Upper lobe of left lung (tissue), 4 donors: ENCODE measurements around the gene ATP5PF.

Experiments used
- CTCF ChIP-seq, 6 experiments: fragments of 450-650 bp in 4 of 6; fragments of 200-600 bp in 2 of 6; sonication (generic) in 2 of 6; IDR thresholded peaks; one replicate each; pipeline ENCODE4 v1.5.1; 2016 to 2019; ENCODE audit warnings: antibody characterized with exemption in 6 of 6
- EP300 ChIP-seq, 4 donors: sonication (generic); formaldehyde crosslinking; IDR thresholded peaks; one replicate each; pipeline ENCODE4 v1.5.1; 2017; ENCODE audit warnings: antibody characterized with exemption in 4 of 4, control low read depth in 2 of 4
- POLR2A ChIP-seq, 4 donors: fragments of 450-650 bp; IDR thresholded peaks; one replicate each; pipeline ENCODE4 v1.5.1; 2016 to 2017; ENCODE audit warnings: antibody characterized with exemption in 4 of 4, mild to moderate bottlenecking in 2 of 4
- POLR2AphosphoS5 ChIP-seq, 2 donors: sonication (generic); formaldehyde crosslinking; IDR thresholded peaks; one replicate each; pipeline ENCODE4 v1.5.1; 2017; ENCODE audit warnings: antibody characterized with exemption in 2 of 2

GRCh38 chr21:25760677-25761076, 26.0 kb upstream of the ATP5PF start:
- TF ChIP-seq CTCF (IDR thresholded peaks at IDR 0.05) (no peak), POLR2A (IDR thresholded peaks at IDR 0.05) (no peak), POLR2AphosphoS5 (IDR thresholded peaks at IDR 0.05) (no peak), EP300 (IDR thresholded peaks at IDR 0.05) (no peak)
